SKM-1 treated with dmso at 0.1 percent for 144 hours (cell line): ENCODE data around the gene MYRIP.

Experiments
- DNase-seq: peaks from one replicate; lab custom pipeline; 2025; ENCODE audit not compliant: unreplicated experiment; lab: John Stamatoyannopoulos, UW

Gene MYRIP

DNA sequence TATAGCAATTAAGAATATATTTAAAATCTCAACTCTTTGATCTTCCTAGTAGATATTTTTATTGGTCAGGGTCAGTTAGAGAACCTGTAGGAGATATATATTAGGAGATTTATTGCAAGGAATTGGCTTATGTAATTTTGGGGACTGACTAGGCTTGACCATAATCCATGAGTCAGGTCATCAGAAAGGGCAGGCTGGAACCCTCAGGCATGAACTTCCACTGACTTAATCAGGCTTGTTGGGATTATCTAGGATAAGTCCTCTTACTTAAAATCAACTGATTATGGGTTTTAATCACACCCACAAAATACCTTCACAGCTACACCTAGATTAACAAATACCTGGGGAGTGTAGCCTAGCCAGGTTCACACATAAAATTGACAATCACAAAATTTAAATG lies 156.1 kb downstream of the MYRIP start:
- no peak for DNase-seq

DNA sequence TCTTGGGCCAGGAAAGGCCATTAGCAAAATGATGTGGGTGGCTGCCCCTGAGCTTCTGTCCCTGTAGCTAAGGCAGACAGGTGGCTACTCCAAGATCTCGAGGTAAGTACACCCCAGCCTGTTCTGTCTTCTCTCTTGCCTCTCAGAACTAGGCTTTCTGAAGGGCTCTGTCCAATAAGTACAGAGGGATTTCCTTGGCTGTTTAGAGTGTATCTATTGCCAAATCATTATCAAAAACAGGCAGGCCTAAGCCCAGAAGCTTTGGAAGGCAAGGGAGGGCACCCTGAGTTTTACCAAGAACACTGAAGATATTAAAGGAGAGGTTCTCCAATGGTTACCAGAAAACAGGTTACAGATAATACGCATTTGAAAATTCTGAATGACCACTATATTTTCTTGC lies 156.6 kb downstream of the MYRIP start:
- DNase-seq: no peak

DNA sequence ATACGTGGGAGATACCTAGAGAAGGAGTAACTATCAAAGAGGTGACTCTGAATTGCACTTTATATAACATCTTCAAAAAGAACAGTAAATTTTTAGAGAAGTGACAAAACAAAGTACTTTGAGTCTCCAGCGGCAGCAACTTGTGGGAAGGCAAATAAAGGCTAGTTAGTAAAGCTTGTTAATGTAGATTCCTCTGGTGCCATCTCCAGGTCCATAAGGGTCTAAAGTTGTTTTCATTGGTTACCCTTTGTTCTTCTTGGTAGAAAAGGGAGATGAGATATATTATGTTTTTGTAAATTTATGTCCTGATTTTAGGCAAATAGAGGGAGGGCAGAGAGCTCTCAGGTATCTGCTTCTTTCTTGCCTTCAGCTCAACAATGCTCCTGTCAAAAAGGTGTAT lies 161.6 kb downstream of the MYRIP start:
- DNase-seq: no peak

DNA sequence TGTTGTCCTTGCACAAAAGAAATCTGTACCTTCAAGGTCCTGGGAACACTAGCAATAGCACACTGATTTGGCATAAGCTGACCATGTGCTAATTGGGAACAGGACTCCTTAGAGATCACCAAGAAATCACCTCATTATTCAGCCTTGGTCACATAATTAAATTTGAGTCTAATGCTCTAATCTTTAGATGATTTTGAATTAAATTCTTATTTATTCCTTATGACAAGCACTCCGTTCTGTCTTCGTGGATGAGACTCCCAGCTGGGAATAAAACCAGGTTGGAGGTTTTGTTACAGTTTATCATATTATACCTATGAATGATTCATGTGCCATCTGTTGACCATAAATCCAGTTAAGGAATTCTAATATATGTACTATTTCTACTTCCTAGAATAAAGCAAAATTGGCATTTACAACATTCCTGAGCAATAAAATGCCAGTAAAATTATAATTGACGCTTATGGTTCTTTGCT lies 162.2 kb downstream of the MYRIP start:
- DNase-seq: no peak

DNA sequence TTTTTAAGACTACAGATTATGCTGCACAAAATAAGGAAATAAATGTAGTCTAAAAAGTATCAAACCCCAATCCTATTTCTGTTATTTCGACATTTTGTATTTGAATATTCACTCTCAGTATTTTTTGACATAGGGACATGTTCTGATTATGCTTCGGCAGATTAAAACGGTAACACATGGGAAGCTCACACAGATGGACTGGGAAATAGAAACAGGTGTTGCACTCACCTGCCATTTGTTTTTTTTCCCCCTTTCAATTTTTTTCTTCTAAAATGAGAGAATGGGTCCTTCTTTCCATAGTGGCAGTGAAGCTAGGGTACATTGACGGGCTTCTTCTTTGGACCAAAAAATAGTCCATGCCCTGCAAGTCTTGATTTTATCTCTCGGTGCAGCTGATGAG lies 163.1 kb downstream of the MYRIP start:
- no peak for DNase-seq

DNA sequence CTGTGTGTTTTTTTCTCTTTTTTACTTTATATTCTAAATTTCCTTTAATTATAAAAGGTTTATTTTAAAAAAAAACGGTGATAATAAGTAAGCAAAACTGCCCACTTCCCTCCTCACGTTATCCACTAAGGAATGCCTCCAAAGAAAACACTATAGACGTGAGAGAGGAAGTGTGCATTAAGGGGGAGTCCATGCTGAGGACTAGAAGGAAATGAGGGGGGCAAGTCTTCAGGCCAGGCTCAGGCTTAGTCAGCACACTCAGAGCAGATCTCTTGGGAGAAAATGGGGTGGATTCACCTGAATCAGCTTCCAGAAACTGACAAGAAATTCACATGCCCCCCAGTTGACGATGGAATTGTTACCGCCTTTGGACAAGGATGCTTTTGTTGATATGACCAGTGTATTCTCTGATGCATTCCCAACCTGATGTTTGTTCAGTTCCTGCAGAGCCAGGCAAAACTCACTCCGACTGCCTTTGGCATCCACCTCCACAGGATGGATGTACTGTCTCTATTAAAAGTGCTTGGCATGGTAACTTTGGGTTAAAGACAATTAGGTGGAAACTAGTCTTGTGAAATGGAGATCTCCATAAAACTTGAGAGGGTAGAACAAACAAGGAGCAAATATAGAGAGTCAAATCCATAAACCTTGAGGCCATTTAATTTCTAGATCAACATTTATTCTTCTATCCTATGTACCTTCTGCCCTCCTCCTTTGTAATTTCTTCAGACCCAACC lies 167.8 kb downstream of the MYRIP start:
- DNase-seq: no peak

DNA sequence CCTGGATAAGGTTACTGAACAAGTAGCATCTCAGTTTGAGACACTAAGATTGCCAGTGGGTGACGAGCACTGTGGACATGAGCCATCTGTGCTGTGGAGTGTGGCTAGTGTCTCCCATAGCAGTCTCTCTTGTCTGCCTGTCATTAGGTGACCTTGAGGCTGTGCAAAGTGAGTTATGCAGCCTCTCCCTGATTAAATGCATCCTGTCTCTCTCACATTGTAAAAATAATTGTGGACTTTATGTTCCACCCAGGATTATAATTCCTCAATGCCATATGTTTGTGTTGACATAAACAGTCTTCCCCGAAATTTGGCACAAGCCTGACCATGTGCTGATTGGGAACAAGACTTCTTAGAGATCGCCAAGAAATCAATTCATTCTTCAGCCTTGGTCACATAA lies 168.9 kb downstream of the MYRIP start:
- no peak for DNase-seq

DNA sequence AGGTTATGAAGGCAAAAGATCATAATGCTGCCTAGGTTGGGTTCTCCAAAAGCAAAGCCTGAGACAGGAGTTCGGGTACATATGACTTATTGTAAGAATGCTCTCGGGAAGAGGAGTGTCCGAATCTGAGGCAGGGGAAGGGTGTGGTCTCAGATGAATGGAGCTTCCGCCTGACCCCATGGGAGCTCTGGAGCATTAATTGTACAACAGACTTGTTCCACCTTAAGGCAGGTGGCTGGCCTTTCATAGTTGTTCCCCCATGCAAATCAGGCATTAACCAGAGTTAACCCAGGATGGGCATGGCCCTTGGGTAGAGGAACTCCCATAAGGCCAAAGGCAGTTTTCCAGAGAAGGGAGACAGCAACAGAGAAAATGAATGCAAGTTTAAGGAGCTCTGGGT lies 170.6 kb downstream of the MYRIP start:
- no peak for DNase-seq

DNA sequence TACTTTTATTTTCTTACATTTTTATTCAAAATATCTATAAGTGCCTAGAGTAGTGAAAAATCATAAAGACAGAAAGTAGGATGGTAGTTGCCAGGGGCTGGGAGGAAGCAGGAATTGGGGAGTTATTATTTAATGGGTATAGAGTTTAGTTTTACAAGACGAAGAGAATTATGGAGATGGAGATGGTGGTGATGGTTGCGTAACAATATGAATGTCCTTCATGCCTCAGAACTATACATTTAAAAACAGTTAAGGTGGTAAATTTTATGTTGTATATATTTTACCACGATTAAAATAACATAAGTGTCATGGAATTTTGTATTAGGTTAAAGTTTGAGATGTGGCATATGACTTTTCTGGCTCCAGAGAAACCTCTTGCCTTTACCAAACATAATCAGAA lies 171.4 kb downstream of the MYRIP start:
- no peak for DNase-seq

DNA sequence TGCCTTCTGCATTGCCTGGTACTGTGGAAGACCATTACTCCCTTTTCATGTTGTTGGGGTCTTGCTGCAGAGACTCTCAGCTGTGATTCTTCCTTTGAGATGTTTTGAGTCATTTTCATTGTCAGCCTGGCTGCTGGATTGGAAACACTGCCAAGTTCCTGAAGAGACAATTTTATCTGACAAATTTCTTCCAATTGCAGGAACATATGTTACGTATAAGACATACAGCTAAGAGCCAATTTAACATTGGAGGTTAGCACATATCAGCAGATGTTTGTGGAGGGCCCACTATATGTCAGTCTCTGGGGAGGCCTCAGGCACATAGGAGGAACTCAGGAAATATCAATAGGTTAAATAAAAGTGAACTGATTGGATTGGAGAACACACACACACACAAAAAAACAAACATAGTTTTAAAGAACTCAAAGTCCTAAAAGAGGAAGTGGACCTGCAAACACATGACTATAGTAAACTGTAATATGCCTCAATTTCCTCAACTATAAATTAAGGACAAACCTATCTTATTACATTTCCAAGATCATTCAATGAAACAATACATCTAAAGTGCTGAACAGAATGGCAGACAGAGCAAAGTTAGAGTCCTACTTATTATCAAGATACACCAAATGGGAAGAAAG lies 172.3 kb downstream of the MYRIP start:
- no peak for DNase-seq

DNA sequence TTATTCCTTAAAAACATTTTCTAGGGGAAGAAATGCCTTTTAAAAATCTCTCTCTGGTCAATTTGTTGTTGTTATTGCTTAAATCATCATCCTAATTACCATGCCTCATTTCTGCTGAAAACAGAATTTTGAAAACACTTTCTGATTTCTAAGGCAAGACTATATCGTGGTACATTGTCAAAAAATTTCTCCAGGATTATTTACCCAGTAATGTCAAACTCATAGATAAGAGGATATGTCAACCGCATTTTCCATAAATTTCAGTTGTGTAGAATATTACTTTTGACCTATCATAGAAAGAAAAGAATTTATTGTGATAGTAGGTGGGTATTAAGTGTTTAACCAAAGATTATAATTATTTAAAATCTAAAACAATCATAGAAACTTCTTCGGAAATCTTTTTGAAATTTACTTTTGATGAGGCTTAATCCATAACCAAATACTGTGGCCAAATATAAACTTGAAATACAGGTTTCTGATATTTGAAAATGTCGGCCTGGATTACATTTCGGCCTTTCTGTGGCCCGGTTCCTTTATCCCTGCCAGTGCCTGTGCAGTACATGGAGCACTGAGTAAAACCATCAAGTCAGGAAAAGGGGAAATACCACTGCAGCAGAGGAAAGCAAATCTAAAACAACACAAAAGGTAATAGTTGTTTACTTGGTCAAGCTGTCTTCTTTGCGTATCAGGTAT lies 173.4 kb downstream of the MYRIP start:
- no peak for DNase-seq

DNA sequence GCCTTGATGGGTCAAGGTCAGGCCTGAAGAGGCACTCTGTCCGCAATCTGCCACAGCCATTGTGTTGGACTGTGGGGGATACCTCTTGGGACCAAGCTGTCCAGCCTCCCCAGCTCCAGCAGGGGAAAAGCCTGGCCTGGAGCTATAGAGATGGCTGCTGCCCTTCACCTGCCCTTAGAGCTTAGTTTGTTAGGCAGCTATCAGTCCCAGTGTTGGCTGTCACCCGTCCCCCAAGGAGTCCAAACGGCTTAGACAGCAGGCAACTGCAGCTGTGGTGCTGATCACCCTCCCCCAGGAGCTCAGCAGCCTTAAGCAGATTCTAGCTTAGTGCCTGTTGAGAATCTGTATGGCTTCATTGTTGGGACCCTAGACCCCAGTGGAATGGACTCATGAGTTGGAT lies 180.3 kb downstream of the MYRIP start:
- DNase-seq: no peak

DNA sequence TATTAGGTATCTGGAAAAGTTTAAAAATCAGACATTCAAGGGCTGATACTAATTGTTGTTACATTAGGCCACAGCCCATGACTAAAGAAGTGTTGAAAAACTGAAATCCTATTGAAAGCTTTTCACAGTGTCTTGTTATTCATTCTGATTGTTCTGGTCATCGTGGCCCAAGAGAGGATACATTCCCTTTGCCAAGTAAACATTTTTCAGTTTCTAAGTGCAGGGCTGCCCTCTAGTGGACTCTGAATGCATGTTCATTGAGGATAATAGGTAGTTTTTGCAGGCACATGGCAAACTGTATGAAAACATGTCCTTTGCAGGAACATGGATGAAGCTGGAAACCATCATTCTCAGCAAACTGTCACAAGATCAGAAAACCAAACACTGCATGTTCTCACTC lies 181.1 kb downstream of the MYRIP start:
- DNase-seq: peak; percentile 46

DNA sequence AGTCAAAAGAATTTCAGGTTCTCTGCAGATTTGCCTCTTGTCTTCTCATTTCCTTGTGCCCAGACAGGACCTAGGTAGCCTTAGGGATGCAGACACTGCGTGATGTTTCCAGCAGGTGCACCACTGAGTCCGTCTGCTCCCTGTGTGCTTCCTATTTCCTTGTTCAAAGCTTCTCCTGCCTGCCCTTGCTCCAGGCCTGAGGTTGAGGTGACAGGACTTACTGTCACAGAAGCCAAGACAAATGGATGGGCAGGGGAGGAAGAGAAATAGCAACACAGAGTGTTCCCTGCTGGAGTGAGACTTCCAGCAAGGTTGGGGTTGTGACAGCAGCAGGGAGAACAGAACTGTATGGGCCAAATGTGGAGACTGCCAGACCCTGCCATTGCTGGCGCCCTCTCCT lies 199.4 kb downstream of the MYRIP start:
- DNase-seq: no peak

DNA sequence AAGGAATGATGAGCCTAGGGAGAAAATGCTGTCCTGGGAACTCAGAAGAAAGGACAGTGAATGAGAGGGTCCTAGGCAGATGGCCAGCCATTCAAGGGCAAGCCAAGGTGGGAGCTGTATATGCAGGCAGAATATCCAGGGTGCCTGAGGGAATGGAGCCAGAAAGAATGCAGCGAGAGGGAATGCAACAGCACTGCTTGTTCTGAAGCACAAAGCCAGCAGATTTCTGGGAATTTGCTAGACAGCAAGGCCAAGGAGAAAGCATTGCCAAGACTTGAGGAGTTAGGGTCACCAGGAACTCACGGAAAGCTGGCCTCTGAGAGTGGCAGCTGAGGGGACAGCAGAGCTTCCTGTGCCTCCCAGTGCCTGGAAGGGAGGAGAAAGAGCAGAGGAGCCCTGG lies 200.6 kb downstream of the MYRIP start:
- DNase-seq: no peak

DNA sequence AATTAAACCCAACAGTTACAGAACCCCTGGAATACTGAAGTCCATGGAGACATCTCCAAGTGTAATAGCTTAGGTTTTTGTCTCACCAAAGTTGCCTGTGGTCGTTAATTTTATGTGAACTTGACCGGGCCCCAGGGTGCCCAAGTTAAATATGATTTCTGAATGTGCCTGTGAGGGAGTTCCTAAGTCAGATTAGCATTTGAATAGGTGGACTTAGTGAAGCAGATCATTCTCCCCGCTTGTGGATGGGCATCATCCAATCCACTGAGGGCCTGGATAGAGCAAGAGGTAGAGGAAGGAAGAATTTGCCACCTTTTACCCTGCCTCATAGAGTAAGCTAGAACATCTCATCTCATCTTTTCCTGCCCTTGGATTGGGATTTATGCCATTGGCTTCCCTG lies 203.0 kb downstream of the MYRIP start:
- DNase-seq: no peak

DNA sequence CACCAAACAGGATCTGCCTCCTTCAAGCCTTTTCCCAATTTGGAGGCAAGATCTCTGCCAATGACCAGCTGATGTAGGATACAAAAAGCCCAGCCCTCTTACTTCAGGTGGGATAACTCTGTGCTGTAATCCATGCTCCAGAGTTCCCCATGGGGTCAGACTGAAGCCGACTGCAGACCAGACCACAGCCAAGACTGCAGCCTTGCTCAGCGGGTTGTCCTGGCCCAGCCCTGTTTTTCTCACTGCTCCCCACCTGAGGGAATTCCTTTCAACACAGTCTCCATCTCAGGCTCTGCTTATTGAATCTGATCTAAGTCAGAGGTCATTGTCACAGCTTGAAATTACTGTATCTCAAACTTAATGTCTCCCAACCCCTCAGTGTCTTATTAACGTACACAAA lies 207.0 kb downstream of the MYRIP start:
- DNase-seq: no peak

DNA sequence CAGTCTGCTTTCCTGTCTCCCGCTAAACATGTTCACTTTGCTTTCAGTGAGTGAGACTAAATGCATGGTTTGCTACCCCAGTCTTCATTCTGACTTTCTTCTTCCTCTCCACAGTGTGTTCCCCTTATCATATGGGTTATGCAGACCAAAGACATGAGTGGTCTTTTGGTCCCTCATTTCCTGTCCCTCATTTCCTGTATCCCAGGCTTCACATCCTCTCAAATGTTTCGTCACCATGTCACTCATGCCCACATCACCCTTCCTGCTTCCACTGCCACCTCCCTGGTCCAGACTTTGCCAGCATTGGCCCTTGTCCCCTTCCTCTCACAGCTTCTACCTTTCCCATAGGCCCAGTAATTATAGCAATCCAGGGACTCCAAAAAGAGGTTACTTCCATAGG lies 209.0 kb downstream of the MYRIP start:
- DNase-seq: no peak

DNA sequence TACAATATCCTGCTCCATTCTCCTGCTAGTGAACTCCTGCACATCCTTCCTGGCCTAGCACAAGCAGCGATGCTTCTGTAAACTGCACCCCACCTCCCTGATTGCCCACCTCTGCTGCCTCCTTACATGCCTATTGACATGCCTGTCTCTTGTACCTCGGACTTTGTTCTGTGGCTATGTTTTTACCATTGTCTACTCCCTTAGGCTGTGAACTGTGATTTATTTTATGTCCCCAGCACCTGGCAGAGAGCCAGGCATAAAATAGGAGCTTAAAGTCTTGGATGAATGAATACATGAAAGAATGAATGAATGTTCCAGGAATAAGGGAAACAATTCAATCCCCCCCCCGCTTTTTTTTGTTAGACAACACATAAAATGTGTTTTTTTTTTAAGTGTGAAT lies 210.0 kb downstream of the MYRIP start:
- DNase-seq: no peak

DNA sequence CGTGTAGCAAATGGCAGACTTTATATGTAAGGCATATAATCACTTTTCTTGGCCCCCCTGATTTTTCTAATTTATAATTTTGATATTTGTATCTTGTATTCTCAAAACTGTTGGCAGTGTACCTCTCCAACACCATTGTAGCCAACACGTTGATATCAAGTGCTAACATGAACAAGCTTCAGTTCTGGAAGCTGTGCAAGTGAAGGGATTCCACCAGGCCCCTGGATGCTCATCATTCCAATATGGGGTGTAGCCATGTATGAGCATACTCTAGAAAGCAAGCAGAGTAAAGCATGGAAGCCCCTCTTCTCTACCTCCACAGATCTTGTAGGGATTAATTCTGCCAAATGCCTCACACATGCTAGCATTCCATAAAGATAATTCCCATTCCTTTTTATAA lies 211.3 kb downstream of the MYRIP start:
- no peak for DNase-seq

DNA sequence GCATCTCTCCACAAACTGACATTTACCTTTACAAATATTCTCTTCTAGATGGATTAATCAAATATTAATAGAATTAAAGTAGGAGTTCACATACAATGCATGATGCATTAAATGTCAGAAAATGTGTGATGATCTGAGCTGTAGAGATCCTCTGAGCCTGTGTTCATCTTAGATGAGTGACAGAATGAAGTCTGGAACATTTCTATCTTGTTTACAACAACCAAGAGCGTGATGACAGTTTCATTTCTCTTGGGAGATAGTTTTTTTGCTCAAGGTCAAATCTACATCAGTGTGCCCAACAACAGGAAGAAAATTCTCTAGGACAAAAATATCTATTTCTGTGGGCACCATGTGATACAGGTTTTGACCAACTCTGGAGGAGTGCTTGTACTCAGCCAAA lies 211.9 kb downstream of the MYRIP start:
- no peak for DNase-seq

DNA sequence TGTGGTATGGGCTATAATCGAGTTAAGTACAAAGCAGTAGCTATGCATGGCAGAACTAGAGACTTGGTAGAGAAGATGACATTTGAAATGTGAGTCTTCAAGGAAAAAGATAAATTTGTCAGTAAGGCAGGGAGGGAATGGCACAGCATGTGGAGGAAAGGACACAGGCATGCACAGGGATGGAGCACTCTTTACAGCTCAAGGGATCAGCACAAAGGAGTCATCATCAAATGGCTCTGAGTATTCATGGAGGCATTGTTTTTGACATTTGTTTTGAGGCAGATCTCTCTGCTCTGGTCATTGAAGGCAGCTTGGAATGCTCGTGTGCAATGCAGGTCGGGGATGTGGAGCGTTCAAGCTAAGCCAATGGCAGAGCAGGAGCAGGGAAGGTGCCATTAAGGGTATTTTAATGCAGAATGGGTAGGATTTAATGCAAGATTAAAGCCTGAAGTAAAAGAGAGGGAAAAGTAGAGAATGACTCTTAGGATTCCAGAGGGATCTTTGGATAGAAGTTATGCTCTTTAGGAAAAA lies 213.0 kb downstream of the MYRIP start:
- DNase-seq: no peak
